GM21576 (cell line): ENCODE measurements around the gene RPS6KL1.

Experiments used
- ATAC-seq: cut with Tn5 transposase; IDR thresholded peaks from one replicate; pipeline ENCODE4 v1.9.1; 2021; ENCODE audit warnings: mild to moderate bottlenecking, moderate library complexity; ENCODE audit not compliant: unreplicated experiment

The RPS6KL1 gene

GRCh38 chr14:74860899-74861733, 61.9 kb downstream of the RPS6KL1 start:
- no peak for ATAC-seq

DNA sequence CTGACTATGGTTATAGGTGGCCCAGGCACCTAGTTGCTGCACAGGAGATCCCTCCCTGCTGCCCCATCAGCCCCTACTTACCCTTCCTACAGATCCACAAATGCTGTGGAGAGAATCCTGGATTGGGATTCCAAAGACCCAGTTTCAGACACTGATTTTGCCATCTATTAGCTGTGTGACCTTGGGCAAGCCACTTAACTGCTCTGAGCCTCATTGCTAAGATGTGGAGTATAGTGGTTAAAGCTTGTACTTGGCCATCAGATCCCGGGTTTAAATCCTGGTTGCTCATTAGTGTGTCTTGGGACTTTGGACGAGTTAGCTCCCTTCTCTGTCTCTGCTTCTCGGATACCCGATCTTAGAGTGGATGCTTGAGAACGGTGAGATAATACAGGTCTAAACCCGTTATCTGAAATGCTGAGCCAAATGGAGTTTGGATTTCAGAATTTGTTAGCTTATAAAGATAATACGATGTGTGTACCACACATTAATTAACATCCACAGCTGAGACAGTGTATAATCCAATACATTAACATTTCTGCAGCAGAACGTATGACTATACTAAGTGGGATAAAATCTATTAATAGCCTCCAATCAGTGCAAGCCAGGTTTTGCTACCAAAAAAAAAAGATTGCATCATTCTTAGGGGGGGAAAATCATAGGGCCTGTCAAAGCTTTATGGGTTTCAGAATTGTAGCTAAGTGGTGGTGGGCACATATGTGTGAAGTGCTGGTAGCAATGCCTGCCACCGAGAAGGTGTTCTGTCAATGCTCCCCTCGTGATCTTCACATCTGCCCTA, 63.1 kb downstream of the RPS6KL1 start:
- ATAC-seq, result no peak

GRCh38 chr14:74858022-74858421, 65.0 kb downstream of the RPS6KL1 start:
- ATAC-seq, result no peak

DNA sequence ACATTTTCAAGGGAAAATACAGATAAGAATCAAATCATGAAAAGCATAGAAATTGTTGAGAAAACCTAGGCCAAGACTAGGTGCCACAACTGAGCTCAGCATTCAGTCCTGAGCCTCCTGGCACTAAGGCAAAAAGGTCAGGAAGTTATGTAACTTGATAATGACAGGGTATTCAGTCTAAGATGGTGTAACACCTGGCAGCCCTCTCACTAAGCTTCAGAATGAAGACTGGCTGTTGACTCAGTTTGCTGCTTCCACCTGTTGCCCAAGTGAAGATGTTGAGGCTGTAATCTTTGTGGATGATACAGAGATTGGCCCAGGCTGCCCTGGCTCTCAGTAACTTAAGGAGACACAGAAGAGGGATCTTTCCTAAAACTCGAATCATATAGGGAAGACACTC, 66.7 kb downstream of the RPS6KL1 start:
- no peak for ATAC-seq

GRCh38 chr14:74855945-74856344, 67.1 kb downstream of the RPS6KL1 start:
- no peak for ATAC-seq

DNA sequence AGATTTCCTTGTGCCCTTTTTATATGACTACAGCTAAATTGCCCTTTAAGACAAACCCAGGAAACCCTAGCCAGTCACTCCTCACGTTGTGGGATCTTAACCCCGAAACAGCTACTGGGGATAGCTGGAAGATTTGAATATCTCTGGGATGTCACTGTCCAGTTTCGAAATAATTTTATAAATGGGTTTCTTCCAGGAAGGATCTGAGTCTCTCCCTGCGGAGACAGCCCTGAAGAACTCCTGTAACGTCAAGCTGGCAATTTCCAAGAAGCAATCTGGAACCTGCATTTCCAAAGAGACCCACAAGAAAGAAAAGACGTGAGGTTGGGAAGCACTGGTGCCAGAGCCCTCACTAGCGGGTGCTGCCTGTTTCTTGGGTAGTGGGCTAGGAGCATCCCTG, 68.0 kb downstream of the RPS6KL1 start:
- ATAC-seq, result no peak
